Stimulated activated CD4-positive, alpha-beta T cell treated with anti-CD3 and anti-CD28 coated beads, TNF-alpha, amount 100 ng/mL, for 1 hour (primary cell): ENCODE measurements around the gene PPP1R13B.

Experiments
- DNase-seq, 3 donors: peaks; one replicate each; pipeline ENCODE4 v3.0.0-alpha.2; 2020; ENCODE audit warnings: low read depth in 3 of 3, low spot score in 1 of 3

The PPP1R13B gene

GRCh38 chr14:103688906-103689902 lies 158.2 kb downstream of the PPP1R13B start:
- DNase-seq, result no peak

DNA sequence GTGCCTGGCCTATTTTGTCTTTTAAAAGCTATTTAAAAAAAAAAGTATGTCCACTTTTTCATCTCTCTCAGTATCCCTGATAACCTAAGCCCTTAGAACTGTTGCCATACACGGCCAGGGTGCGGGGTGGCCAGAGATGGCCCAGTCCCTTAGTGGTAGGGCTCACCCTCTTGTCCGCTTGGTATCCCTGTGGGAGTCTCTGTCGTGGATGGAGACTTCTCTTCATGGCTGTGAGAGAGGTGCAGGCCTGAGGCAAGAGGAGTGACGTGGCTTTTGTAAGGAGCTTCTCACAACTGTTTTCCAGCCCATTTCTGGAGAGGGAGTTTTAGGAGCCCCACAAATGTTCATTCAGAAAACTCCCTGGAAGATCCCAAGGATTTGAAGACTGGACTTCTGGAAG lies 158.9 kb downstream of the PPP1R13B start:
- DNase-seq, result no peak

GRCh38 chr14:103687712-103688111 lies 159.7 kb downstream of the PPP1R13B start:
- no peak for DNase-seq

- no peak for DNase-seq
Measured at GRCh38 chr14:103686831-103687485, 160.4 kb downstream of the PPP1R13B start.

DNA sequence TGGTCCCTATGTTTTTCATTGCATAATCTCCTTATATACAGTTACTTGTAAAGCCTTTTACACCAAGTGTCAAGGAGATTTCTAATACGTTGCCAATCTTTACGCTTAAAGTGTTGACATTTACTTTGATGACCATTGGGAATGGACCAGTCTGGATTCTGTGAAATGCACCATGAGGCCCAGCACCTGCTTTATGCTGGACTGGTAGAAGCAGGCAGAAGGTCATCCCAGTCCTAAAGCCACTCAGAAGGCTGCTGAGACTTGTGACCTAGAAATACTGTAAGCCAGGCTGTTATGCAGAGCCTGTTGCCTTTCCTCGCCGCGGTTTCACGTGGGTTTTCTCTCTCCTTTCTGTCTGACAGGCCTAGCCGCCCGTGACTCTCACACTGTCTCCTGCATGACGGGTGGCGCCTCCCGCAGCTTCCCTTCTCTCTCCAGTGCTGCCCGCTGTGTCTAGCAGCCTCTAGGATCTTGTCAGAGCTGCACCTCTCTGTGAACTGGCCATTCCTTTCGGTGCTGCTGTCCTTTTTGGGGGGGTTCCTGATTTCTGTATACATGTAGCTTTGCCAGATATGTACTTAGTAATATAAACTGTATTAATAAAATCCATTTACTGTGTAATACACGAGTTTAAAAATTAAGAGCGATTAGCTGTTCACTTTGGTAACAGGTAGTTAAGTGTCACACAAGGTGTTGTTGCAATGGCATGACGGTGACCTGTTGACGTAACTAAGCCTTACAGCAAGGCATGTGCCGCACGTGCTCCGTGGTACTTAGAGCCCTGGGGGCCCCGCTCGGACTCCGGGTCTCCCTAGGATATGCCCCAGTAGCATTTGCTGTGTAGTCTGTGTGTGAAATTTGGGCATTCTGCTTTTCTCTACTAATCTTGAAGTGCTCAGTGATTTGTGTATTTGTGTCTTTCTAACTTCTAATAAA lies 161.8 kb downstream of the PPP1R13B start:
- DNase-seq, result no peak

- DNase-seq, result no peak
Measured at GRCh38 chr14:103684871-103685270, 162.5 kb downstream of the PPP1R13B start.

DNA sequence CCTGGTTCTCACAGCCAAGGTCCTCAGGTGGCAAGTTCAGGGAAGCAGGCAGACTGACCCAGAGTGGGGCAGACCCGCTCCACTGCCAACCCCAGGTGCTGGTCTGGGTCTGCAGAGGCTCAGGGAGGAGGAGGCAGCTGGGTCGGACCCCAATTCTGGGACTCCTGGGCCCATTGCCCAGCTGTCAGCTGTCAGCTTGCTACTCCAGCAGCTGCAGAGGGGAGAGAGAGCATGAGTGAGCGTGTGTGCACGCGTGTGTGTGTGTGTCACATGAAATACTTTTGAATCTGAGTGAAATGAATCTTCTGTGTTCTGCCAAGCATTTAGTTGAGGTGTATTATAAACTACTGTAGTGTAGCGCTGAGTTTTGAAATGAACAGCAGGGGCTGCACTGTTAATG lies 162.9 kb downstream of the PPP1R13B start:
- no peak for DNase-seq
